Stimulated activated CD4-positive, alpha-beta T cell treated with anti-CD3 and anti-CD28 coated beads, TNF-alpha, amount 100 ng/mL, for 48 hours (primary cell): ENCODE results near the gene GALNTL6.

ENCODE experiments used
- DNase-seq, 3 donors: peaks; one replicate each; pipeline ENCODE4 v3.0.0-alpha.2; 2020; ENCODE audit warnings: low read depth in 3 of 3

GALNTL6 gene

DNA sequence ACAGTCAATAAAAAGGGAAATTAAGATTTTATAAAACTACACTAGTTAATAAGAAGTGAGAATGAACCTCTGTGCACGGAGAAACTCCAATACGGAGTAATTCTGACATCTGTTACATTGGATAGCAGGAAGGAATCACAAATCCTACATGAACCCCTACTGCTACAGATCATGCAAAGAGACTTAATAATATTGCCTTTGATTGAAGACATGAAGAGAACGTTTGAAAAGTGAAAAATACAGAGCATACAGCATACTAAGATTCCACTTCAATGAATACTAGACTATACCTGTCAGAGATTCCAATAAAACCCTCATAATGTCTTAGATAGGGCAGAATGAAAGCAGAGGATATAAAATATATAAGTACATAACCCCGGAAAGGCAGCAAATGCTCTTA lies 995.0 kb downstream of the GALNTL6 start:
- no peak for DNase-seq

DNA sequence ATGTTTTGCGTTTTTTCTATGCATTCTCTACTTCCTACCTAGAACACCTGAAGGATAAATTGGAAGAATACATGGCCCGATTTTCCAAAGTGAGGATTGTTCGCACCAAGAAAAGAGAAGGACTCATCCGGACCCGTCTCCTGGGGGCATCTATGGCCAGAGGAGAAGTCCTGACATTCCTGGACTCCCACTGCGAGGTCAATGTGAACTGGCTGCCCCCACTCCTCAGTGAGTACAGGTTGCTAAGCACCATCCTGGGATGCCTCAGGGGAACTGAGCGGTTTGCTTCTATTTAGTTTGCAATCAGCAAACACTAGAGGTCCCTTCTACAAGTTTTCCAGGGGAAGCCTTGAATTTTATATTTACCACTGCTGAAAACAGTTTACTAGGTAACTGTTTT lies 996.1 kb downstream of the GALNTL6 start:
- no peak for DNase-seq

DNA sequence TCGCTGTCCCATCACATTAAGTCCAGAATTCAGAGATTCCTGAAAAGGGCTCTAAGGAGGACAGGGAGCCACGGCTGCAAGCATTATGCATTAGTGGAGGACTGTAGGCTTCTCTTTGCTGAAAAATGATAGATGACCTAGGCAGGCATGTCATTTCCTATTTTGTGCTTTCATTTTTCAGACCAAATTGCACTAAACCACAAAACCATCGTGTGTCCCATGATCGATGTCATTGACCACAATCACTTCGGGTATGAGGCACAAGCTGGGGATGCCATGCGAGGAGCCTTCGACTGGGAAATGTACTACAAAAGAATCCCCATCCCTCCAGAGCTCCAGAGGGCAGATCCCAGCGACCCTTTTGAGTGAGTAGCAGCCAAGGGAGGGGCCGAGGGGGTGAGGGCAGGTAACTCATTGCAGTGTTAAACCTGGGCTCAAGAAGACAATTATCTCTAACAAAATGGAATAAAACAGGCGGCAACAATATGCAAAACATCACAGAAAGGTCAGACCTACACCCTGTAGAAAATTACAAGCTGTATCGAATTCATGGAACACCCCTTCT lies 1000.2 kb downstream of the GALNTL6 start:
- no peak for DNase-seq

DNA sequence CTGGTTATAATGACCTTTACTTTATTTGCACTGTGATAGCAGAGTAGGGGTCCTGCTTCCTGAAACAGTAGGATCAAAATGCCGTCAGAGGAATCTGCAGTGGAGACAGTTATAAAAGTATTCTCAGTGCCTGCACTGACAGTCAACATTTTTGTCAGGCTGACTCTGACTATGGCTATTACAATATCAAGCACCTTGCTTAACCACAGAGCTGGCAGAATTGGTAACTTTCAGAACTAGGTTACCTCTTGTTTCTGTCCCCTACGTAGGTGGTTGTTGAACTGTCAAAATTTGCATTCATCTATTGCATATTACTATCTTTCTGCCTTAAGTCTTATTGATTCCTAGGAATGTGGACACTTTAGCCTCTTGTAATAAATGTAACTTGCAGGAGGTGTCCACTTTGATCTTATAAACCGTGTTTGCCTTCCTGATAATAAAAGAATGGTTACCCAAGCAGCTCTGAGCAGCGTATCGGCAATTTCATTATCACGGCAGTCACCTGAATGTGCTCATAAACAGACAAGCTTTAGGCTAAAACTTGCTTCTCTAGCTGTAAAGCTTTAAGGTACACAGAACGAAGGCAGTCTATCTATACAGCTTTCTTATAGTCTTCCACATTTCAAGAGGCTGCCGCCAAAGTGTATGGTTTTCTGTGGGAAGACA lies 1002.4 kb downstream of the GALNTL6 start:
- no peak for DNase-seq

DNA sequence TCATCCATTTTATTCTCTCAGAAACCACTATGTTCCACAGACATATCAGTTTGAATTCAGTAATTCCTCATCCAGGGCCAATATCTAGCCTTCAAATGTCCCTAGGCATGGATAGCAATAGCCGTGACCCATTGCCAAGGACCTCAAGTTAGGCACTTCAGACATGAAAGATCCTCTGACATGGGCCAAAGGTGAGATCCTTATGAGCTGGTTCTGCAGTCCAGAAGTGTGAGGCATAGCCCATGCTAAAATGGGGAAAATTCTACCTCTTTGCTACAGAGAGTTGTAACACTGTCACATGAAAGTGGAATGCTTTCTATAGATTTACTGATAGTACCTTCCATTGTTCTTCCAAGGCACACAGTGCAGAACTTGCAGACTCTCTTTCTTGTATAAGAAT lies 1005.7 kb downstream of the GALNTL6 start:
- no peak for DNase-seq

DNA sequence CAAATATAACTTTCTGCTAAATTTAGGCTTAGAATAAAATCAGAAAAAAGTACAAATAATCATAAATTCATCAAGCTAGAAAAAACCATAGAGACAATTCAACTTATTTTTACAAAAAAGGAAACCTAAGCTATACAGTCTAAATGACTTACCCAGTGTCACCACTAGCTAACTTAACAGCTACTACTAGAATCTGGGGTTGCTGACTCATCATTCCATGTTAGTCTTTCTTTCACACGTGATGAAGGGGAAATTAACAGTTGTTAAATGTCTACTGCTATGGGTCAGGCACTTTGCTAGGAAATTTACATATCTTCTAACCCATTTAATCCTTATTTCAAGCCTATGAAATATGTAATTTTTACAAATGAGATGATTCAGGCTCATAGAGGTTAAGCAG lies 1006.1 kb downstream of the GALNTL6 start:
- DNase-seq, result no peak

DNA sequence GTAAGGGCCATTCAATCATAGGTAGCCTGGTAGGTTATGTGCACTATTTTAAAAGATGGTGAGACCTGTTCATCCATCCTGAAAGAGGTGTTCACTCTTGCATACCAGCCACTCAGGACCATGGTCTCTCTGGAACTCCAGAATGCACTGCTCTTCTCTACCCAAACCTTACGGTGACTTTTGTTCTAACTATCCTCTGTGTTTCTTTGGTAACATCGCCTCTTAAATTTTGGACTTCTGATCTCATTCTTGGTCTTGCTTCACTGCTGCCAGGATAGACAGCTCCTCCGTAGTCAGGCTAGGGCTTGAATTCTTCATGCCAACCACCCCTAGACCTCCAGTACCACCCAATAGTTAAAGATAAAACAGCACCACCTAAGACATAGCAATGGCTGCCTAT lies 1009.1 kb downstream of the GALNTL6 start:
- no peak for DNase-seq

DNA sequence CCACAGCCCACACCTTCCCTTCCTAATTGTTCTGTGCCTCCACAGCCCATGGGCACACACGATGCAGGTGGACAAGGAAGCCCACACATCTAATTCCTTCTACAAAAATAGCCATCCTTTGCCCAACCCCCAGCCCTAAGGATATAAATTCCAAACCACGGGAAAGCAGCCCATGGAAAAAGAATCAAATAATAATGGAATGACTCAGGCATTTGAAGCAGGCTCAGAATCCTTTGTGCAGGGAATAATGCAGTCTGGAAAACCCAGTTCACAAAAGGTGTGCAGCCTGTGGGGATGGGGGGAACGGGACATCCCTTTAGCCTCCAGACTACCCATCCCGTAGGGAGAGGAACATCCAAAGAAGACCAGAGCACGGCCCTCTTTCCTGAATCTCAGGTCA lies 1013.1 kb downstream of the GALNTL6 start:
- DNase-seq, result no peak

DNA sequence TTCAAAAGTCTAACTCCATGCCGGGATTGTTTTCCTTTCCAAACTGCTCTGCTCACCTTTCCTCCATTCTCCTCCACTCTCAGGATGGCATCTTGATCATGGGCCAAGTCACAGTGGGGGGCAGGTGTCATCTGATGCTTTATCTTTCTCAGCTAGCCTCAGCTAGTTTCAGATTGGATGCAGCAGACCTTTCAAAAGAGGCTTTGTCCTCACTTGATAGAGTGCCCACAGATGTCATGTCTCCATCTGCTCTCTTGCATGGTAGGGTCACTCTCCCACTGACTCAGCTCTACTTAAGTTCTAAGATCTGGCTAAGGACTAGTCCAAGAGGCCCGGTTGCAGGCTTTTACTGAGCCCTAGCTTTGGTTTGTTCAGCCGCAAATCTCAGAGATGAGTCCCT lies 1013.7 kb downstream of the GALNTL6 start:
- no peak for DNase-seq

DNA sequence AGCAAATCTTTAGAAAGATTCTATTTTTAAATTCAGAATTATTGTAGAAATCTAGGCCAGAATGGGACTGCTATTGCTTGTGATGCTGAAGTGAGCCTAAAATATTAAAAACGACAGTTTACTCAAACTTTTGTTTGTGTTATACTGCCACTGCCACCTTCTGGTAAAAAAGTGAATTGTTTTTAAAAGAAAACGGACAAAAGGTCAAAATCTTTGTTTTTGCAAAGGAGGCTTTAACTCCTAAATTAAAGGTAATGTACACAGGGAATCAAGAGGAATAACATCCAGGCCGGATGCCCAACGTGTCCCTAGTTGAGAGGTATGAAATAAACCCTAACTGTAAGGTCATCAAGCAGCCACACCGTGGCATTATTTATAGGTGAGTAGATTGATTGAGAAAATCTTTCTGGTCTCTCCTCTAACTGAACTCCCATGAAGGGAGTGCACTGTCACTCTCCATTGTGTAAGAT lies 1017.1 kb downstream of the GALNTL6 start:
- no peak for DNase-seq

DNA sequence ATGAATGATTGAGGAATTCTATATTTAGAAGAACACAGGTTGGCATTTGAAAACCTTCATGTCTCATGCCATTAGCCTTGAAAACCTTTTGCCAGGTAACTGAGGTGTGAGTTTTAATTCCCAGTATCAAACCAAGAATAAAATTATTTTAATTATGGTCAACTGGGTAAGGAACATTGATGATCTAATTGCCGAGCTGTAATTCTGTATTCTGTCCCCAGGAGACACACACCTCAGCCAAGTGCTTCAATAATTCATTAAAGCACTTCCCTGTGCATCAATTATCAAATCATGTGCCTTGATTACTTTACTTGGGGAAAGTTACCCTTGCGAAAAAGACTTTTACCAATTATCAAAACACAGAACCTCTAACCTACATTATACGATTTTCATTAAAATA lies 1023.5 kb downstream of the GALNTL6 start:
- DNase-seq, result no peak

DNA sequence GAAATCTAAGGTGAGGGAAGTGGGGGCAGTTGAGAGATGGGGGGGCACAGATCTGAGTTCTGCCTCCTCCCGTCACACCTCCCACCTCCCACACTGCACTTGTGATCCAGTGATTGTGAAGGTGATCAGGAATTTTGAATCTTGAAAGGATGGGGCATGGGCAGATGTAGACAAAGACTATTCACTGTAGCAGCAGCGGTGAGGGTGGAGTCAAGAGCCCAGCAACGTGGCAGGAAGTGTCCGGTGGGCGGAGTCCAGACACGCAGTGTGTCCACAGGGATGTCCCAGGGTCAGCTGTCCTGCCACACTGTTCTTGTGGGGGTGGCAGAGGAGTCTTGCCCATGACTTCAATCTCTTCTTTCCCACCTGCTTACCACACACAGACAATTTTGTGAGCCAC lies 1024.9 kb downstream of the GALNTL6 start:
- DNase-seq, result no peak

DNA sequence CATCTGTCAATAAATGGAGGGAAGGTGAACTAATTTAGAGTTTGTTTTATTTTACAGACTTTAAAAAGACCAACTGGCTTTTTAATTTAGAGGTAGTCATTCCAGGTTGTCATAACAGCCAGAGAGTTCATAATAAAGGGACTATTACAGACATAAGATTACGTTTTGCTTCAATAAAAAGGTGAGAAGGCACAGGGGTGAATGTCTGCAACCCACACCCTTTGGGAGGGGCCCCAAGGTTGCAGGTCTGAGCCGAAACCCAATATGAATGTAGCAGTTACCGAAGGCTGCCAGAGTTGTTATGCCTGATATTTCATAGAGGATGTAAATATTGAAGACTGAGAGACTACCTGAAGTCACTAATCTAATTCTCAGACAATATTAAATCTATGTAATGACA lies 1025.7 kb downstream of the GALNTL6 start:
- no peak for DNase-seq

DNA sequence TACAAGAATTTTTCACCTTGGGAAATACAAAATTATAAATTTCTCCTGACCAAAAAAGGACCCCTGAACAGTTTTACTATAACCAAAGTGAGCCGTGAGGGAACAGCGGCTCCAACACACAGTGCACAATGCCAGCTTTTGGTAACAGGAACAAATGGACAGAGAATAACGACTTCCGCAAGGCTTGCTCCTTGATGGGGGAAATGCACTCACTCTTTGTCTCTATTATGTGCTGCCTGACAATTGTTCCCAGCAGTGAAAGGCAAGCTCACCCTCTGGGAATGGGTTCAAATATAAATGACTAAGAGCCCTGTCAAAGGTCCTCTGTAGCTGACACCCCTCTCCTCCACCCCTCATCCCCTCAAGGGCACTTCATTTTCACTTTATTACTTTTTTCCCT lies 1029.6 kb downstream of the GALNTL6 start:
- no peak for DNase-seq

DNA sequence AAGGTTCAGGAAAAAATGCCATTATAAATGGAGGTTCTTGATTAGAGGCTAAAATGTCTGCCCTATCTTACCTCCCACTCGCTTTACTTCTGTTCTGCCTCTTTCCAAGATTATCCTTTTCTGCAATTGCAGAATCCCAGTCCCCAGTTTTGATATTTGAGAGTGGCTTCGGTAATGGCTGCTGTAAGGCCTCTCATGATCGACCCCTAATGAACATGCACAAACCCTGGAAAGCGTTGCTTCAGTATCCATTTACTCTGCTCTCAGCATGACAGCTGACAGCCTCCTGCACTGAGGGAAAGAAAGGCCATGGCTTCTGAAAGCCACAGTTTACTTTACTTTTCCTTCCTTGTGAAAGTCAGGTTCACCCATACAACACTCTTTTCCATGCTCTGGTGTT lies 1030.0 kb downstream of the GALNTL6 start:
- DNase-seq, result no peak

DNA sequence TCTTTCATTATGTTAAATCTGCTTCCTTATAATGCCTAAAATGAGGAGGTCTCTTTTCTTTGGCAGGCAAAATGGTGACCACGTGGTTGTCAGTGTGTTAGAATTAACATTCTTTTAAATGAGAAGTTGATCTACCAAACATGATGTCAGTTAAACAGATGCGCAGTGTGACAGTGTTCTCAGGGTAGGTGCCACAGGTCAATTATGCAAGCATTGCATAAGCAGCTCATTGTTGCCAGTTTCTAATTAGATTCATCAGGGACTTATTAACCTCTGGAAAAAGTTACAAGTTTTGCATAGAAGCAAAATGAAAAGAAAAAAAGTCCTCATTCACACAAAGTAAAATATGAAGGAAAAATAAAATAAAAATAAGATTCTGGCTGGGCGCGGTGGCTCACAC lies 1031.4 kb downstream of the GALNTL6 start:
- DNase-seq, result no peak

DNA sequence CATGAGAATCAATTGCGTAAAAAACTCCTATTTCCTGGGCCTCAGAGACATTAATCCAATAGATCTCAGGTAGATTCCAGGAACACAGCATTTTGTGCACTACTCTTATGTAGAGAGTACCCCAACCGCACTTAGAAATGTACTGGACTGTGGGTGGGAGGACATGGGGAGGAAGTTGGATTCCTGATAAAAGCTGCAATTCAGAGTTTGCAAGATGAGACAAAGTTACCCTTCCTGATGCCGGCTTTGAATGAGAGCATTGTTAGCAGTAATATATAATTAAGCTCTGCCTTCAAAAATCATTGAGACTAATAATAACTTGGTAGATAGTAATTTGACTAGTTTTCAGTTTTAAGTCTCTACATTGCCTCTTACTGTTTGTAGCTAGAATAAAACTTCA lies 1032.1 kb downstream of the GALNTL6 start:
- DNase-seq, result no peak

DNA sequence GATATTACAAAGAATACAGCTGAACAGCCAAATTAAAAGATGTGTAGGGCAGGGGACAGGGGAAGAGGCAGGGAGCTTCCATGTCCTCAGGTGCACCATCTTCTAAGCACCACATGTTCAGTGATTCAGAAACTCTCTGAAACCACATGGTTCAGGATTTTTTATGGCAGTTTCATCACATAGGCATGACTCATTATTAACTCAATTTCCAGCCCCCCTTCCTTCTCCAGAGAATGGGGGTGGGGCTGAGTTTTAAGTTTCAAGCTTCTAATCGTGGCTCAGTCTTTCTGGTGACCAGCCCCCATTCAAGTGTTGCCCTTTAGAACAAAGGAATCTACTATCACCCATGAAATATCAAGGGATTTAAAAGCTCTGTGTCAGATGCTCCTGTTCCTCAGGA lies 1037.6 kb downstream of the GALNTL6 start:
- no peak for DNase-seq

DNA sequence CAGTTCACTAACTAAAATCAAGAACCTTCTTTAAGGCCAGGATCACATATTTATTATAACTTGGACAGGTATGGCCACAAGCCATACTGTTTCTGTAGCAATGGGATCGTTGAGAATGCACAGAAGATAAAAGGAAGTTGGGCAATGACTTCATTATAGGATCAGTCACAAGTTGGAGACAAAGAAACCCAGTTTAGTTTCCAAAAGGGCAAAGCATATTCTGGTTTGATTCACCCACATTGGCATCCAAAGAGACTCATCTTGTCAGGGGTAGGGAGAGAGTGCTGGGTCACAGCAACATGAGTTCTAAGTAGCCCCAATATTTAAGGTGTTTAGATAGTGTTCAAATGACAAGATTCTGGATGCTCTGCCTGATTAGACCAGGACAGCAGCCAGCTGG lies 1038.3 kb downstream of the GALNTL6 start:
- no peak for DNase-seq

DNA sequence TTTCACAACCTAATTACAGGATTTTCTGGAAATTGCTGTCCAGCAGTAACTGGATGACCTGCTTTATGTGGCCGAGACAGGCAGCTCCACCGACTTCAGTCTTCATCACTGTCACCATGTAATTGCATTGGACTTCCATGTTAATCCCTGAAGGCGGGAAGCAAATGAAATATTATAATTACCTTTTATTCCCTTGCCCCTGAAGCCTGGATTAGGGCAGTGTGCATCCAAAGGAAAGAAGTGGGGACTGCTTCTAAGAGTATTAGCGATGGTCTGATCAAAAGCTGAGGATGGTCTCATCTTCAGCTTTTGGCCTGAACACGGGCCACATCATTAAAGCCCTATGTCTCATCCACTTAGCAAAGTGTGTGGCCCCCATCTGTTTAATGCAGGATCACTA lies 1043.8 kb downstream of the GALNTL6 start:
- no peak for DNase-seq

DNA sequence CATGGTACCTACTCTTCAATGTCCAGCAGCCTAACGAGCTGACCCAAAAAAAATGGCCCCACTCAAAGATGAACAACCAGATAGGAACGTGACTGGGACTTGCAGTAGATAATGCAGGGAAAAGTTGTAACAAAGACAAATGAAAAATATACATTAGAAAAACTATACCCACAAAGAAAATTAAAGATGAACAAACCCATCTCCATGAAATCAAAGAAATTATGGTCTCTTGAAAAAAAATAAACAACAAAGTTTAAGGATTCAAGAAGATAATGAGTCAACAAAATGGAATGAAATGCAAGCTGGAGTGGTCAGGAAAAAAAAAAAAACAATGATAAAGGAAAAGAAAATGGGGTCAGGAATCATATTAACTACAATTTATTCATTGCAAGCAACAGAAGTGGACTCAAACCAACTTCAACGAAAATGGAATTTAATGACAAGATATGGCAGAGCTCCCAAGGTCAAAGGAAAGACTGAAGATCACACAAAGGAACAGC lies 1045.6 kb downstream of the GALNTL6 start:
- no peak for DNase-seq

DNA sequence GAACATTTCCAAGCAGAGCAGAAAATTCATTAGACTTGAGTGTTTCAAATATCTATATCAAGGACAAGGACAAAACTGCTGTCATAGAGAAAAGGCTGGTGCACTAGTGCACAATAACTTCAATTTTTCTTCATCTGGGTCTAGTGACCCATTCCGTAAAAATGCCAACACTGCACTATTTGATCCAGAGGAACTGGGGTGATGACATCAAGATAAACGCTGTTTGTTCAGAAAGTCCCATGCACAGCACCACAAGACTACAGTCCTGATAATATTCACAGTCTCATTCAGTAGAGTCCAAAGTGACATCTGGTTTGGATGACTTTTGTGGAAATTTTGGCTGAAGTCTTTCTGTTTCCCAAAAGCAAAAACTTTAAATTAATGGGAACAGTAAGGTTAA lies 1051.9 kb downstream of the GALNTL6 start:
- DNase-seq, result no peak

DNA sequence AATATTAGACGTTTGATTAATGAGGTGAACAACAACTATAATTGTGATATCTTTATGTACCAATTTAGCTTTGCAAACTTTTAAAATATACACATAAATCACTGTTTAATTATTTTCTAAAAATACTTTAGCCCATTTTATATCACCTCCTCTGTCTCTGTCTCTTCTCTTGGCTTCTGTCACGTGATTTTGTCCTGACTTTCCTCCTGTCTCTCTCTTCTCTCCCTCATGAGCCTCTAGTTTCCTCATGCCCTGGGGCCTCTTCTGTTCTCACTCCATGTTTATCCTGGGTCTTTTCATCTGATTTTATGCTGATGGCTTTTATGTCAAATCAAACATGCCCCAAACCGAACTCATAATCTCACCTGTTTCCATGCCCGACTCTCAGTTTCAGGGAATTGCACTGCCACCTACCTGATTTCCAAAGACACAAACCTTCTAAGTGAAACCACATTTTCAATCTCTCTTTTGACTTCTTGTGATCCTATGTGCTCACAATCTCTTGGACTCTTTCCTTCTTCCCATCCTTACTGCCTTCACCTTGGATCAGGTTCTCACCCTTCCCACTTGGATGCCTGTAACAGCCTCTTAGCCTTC lies 1052.4 kb downstream of the GALNTL6 start:
- no peak for DNase-seq
